HepG2 (cell line): ENCODE results near the gene KLHDC2. TPM values are rescaled to one million over a fixed set of nuclear protein-coding genes. Genes with fewer than 3 reads are reported as not detected.
A peak's percentile ranks its signal among the peaks of the same experiment; 100 is the strongest.

Experiments
- DMAP1 ChIP-seq: IDR thresholded peaks from 2 replicates; pipeline ENCODE4 v1.6.1; 2016
- ELF4 ChIP-seq: sonication (generic); formaldehyde crosslinking; IDR thresholded peaks from 2 replicates; pipeline ENCODE4 v1.5.0; 2020; ENCODE audit warnings: missing genetic modification reagents, mild to moderate bottlenecking, moderate library complexity, borderline replicate concordance
- HDAC2 ChIP-seq: sonication (generic); formaldehyde crosslinking; IDR thresholded peaks from 2 replicates; pipeline ENCODE4 v1.4.0; 2020; ENCODE audit warnings: missing genetic modification reagents
- HNRNPLL ChIP-seq: fragments of 200-400 bp; formaldehyde crosslinking; IDR thresholded peaks from 2 replicates; pipeline ENCODE4 v1.6.1; 2017; ENCODE audit warnings: mild to moderate bottlenecking, low read depth, low read length; ENCODE audit not compliant: poor library complexity, severe bottlenecking
- KLF16 ChIP-seq, 2 experiments: sonication (generic) in 1 of 2; formaldehyde crosslinking in 1 of 2; IDR thresholded peaks; 2 replicates each; pipeline versions ENCODE4 v1.6.1 to v1.8.0; 2016 to 2023; ENCODE audit warnings: missing genetic modification reagents in 2 of 2, missing compliant biosample characterization in 1 of 2
- POGZ ChIP-seq: sonication (generic); formaldehyde crosslinking; IDR thresholded peaks from 2 replicates; pipeline ENCODE4 v1.4.0; 2020; ENCODE audit warnings: mild to moderate bottlenecking, missing genetic modification reagents
- PRDM10 ChIP-seq: sonication (generic); formaldehyde crosslinking; IDR thresholded peaks from 2 replicates; pipeline ENCODE4 v1.4.0; 2020; ENCODE audit warnings: low read depth, missing genetic modification reagents
- SYNCRIP ChIP-seq: fragments of 200-400 bp; formaldehyde crosslinking; IDR thresholded peaks from 2 replicates; pipeline ENCODE4 v1.6.1; 2018; ENCODE audit warnings: mild to moderate bottlenecking, low read depth, low read length; ENCODE audit not compliant: insufficient read depth
- TAF1 ChIP-seq: sonication (generic); formaldehyde crosslinking; IDR thresholded peaks from 2 replicates; pipeline ENCODE4 v1.4.0; 2020; ENCODE audit warnings: missing genetic modification reagents
- TBX3 ChIP-seq: fragments of 450-650 bp; IDR thresholded peaks from 2 replicates; pipeline ENCODE4 v1.6.1; 2017; ENCODE audit warnings: antibody characterized with exemption, mild to moderate bottlenecking, inconsistent platforms, borderline replicate concordance
- UBTF ChIP-seq: sonication (generic); formaldehyde crosslinking; IDR thresholded peaks from 2 replicates; pipeline ENCODE4 v1.4.0; 2020; ENCODE audit warnings: mild to moderate bottlenecking, missing genetic modification reagents
- ZIK1 ChIP-seq: sonication (generic); formaldehyde crosslinking; IDR thresholded peaks from 2 replicates; pipeline ENCODE4 v1.5.0; 2020; ENCODE audit warnings: mild to moderate bottlenecking, low read depth, missing genetic modification reagents, borderline replicate concordance
- ZKSCAN8 ChIP-seq: IDR thresholded peaks from 2 replicates; pipeline ENCODE4 v1.6.1; 2016; ENCODE audit warnings: borderline replicate concordance, missing genetic modification reagents, missing compliant biosample characterization
- ZMYM2 ChIP-seq: sonication (generic); formaldehyde crosslinking; IDR thresholded peaks from 2 replicates; pipeline ENCODE4 v1.8.0; 2022; ENCODE audit warnings: mild to moderate bottlenecking, missing genetic modification reagents
- ZNF350 ChIP-seq: sonication (generic); formaldehyde crosslinking; IDR thresholded peaks from 2 replicates; pipeline ENCODE4 v1.4.0; 2020; ENCODE audit warnings: mild to moderate bottlenecking, low read depth, missing genetic modification reagents, borderline replicate concordance
- ZNF430 ChIP-seq: sonication (generic); formaldehyde crosslinking; IDR thresholded peaks from 2 replicates; pipeline ENCODE4 v1.9.0; 2021; ENCODE audit warnings: mild to moderate bottlenecking, missing genetic modification reagents
- ZNF530 ChIP-seq: sonication (generic); formaldehyde crosslinking; IDR thresholded peaks from 2 replicates; pipeline ENCODE4 v1.5.0; 2020; ENCODE audit warnings: low read depth, mild to moderate bottlenecking, missing genetic modification reagents
- ZNF574 ChIP-seq: sonication (generic); formaldehyde crosslinking; IDR thresholded peaks from 2 replicates; pipeline ENCODE4 v1.4.0; 2020; ENCODE audit warnings: missing genetic modification reagents
- ZNF775 ChIP-seq: sonication (generic); formaldehyde crosslinking; IDR thresholded peaks from 2 replicates; pipeline ENCODE4 v1.4.0; 2020; ENCODE audit warnings: missing genetic modification reagents, mild to moderate bottlenecking, moderate library complexity, borderline replicate concordance
- polyA plus RNA-seq, 8 experiments: library from polyadenylated mRNA; depleted of rRNA in 3 of 8; stranded (reverse) in 7 of 8; unstranded in 1 of 8; fragments of >200 nt; fragmentation: Illumina TruSeq in 4 of 8; extraction: Trizol in 4 of 8; gene quantifications; 2 replicates each; pipeline versions ENCODE4 v1.2.1 to v1.2.3, GENCODE V29; 2011 to 2016; ENCODE audit warnings: low read depth in 4 of 8, missing spikeins in 1 of 8, mixed read lengths in 1 of 8; ENCODE audit not compliant: insufficient read depth in 1 of 8
- total RNA-seq, 5 experiments: library from RNA; depleted of rRNA; stranded (reverse); fragments of >200 nt; fragmentation: Illumina TruSeq; extraction: Trizol; gene quantifications; 2 replicates each; pipeline ENCODE4 v1.2.3, GENCODE V29; 2016; ENCODE audit warnings: low read depth in 1 of 5

KLHDC2 gene
- total and polyA plus RNA-seq, 2 of the 13 experiments (the other 11 are each of a cell fraction or from before 2014, with no cell fraction given): 95.5 to 170 TPM

GRCh38 chr14:49761839-49762551 is 6.0 kb upstream of the KLHDC2 start (continued):
- TF ChIP-seq ZIK1 (no peak), TBX3 (peak; percentile 32; the same call in 1 of the 2 replicates), POGZ (no peak), ELF4 (no peak), ZNF775 (CRISPR knock-in tag) (no peak), DMAP1 (CRISPR knock-in tag) (0 out of 2 replicates have a peak, but pooled peaks have one; percentile 27), ZNF530 (CRISPR knock-in tag) (no peak), TAF1 (CRISPR knock-in tag) (no peak), SYNCRIP (no peak), ZKSCAN8 (no peak), ZNF350 (CRISPR knock-in tag) (0 out of 2 replicates have a peak, but pooled peaks have one; percentile 15), PRDM10 (CRISPR knock-in tag) (no peak), KLF16 (CRISPR knock-in tag; IDR thresholded peaks at IDR 0.05) (no peak), HDAC2 (CRISPR knock-in tag) (no peak), ZNF574 (CRISPR knock-in tag) (no peak), ZNF430 (CRISPR knock-in tag) (no peak), HNRNPLL (no peak), UBTF (CRISPR knock-in tag) (no peak), ZMYM2 (CRISPR knock-in tag) (no peak)
